SK-N-MC (cell line): Measurements from ENCODE around the gene ZBTB20.

ENCODE experiments used
- EZH2 ChIP-seq: fragments of 200-600 bp; sonication (generic); IDR thresholded peaks from one replicate; pipeline ENCODE4 v1.6.1; 2017; ENCODE audit warnings: antibody characterized with exemption
- POLR2AphosphoS5 ChIP-seq: IDR thresholded peaks from 2 replicates; pipeline ENCODE4 v1.6.1; 2012; ENCODE audit warnings: mild to moderate bottlenecking, low read depth, low read length, borderline replicate concordance

DNA sequence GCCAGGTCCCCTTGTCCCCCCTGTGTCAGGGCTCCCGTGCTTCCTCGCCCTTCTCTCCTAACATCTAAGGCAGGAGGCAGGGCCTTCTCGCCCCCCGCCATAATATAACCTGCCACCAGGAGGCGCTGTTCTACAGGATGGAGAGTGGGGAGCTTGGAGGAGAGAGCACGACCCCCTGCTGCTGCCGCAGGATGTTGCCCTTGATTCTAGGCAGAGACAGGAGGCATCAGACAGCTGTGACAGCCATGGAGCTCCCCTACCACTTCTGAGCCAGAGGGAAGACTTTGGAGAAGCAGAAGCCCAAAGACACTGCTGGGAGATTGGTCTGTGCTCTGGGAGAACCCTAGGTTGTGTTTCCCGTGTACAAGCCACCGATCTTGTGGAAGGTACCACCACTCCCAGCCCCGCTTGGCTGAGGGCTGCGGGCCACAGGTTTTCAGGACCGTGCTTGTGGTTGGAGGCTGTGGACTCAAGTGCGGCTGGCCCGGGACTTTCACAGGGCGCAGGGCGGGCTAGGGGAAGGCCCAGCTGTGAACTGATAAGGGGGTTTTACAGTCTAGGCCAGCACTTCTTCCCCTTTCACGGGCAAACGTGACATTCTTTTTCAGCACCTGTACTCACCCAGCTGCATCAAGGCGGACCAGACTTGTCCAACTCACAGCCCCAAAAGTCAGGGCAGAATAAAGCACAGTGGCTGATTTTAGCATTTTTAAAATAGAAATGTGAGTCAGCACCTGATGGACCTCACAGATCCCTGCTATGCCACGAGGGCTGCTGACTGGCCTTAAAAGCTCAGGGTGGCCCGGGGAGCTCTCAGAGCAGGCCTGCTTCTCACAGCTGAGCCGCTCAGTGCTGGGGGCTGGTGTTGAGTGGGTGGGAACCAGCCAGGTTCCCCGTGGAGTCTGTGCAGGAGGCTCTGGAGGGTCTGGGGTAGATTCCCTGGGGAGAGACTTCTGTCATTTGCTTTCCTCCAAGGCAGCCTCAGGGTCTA, 855.9 kb downstream of the ZBTB20 start:
- no peak for TF ChIP-seq POLR2AphosphoS5
- no peak for TF ChIP-seq EZH2
